ENCODE measurements around the gene SMARCAL1.

DNA sequence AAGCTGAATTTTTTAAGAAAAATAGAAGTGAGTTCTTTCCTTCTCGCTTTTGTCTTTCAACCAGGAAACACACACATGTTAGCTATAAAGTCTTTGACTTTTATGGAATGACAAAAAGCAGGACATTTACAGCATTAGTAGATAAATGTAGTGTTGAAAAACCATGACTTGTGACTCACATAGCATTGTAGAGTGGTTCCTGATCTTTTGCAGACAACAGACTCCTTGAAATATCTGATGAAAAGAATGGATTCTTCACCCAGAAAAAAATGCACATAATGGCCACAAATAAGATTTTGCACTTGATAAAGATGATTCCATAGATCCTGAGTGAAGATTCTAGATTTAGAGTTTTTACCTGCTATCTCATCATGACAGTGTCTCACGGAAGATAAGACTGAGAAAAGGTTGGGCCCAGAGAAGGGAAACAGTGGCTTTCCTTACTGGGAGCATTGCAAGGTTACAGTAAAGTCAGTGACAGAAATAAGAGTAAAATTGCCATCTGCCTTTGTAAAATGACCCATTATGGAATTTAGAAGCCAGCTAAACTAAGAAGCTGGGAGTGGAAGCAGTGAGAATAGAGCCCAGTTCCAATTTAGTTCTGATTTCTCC lies 14.0 kb downstream of the SMARCAL1 start:
- TF ChIP-seq, protein P1, sequence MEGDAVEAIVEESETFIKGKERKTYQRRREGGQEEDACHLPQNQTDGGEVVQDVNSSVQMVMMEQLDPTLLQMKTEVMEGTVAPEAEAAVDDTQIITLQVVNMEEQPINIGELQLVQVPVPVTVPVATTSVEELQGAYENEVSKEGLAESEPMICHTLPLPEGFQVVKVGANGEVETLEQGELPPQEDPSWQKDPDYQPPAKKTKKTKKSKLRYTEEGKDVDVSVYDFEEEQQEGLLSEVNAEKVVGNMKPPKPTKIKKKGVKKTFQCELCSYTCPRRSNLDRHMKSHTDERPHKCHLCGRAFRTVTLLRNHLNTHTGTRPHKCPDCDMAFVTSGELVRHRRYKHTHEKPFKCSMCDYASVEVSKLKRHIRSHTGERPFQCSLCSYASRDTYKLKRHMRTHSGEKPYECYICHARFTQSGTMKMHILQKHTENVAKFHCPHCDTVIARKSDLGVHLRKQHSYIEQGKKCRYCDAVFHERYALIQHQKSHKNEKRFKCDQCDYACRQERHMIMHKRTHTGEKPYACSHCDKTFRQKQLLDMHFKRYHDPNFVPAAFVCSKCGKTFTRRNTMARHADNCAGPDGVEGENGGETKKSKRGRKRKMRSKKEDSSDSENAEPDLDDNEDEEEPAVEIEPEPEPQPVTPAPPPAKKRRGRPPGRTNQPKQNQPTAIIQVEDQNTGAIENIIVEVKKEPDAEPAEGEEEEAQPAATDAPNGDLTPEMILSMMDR (IDR thresholded peaks at IDR 0.05), result no peak
- no peak for TF ChIP-seq POLR2A (IDR thresholded peaks at IDR 0.05)
